ENCODE results near the gene GOPC. TPM values are rescaled to one million over a fixed set of nuclear protein-coding genes. Genes with fewer than 3 reads are reported as not detected.

GOPC gene
- total RNA-seq, 2 donors from 2014 or later = 21.0 to 28.4 TPM

DNA sequence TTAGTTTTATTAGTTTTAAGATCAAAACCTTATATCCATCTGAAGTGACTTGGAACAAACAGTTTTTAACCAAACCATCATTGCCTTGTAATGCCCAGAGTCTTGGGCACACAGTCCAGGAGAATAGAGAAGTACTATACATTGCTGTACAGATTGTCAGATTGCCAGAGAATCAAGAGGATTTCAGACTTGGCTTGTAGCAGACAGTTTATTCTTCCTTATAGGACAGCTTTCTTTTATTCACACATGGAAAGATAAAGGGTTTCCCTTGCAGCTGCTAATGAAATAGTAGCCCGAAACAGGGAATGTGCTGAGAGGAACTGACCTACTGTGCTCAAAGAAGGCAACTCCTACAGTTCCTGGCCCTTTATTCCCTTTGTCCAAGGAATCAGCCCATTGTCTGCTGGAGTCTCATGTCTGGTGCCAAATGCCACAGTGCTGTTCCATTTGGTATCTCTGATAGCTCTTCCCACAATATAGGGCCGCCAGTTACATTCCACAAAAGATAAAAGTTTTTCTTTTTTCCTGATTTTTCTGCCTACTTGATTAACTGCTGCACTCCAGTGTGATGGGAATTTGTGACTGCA lies 89.2 kb downstream of the GOPC start:
- no peak for TF ChIP-seq CTCF (IDR thresholded peaks at IDR 0.05)
- Histone ChIP-seq H3K27me3 (no peaks in the 10 kb centered on the region), H3K9me3 (no peaks in the 10 kb centered on the region), H3K27ac (no peak overlapping the region), H3K4me1 (no peaks in the 10 kb centered on the region), H3K4me3 (no peak overlapping the region), H3K9ac (ENCODE audit: low read depth in 2 of 2, low read length in 2 of 2) (no peak overlapping the region), H3K36me3 (no peaks in the 10 kb centered on the region)
- intact Hi-C loops (cut with DNase I) = no loop called here
- no peak for DNase-seq

DNA sequence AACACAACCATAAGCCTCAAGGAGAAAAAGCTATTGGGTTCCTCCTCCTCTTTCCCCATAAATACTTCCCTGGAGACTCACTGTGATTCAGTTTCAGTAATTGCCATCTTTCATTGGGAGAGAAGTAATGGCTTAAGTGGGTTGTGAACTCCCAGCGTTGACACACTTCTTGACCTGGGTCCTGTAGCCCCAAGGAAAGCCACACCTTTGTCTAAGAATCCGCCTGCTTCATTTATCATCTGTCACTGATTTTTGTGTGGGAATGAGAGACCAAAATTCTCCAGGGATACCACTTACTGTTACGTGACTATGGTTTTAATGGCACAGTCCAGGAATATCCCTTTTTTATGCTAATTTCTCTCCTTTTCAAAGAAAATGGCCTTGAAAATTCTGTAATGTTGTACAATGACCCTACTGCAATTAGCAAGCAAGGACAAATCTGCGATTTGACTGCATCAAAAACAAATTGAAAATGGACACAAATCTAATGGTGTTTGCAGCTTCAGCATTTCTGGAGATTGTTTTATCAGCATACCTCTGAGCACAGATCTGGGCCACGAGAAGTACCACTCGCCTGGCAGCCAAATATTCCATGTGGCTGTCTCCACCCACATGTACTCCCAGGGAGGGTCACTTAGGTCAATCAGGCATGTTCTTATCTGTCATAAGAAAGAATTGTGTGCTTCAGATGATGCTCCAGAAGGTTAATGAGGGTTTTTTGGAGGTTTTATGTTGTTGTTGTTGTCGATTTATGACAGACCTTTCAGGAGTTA lies 90.1 kb downstream of the GOPC start:
- no peaks in the 10 kb centered on the region for H3K27me3 ChIP-seq
- no peaks in the 10 kb centered on the region for H3K36me3 ChIP-seq
- H3K9ac ChIP-seq (ENCODE audit: low read depth in 2 of 2, low read length in 2 of 2) = no peak overlapping the region
- no peaks in the 10 kb centered on the region for H3K4me1 ChIP-seq
- no peaks in the 10 kb centered on the region for H3K9me3 ChIP-seq
- intact Hi-C loops (cut with DNase I) = no loop called here
- no peak overlapping the region for H3K27ac ChIP-seq
- H3K4me3 ChIP-seq = no peak overlapping the region
- no peak for TF ChIP-seq CTCF (IDR thresholded peaks at IDR 0.05)
- no peak for DNase-seq

Other genes starting within 250 kb of the GOPC start
- 1 to 10 TPM in 1 of 2 donors, under 1 TPM in 1; 0.99 to 1.9 TPM for gene ROS1, start 176.6 kb downstream of the GOPC start, total RNA-seq
- 10 to 100 TPM; 16.3 to 17.2 TPM for gene DCBLD1, start 119.8 kb downstream of the GOPC start, total RNA-seq
- 10 to 100 TPM; 30.5 to 33.5 TPM for gene NUS1, start 73.0 kb upstream of the GOPC start, total RNA-seq

Measured in colonic mucosa (tissue), 4 donors.